T-helper 9 cell (primary cell): ENCODE data around the gene TMEM106A.
"Not testable (repeated sequence)": the region's sequence is repeated elsewhere in the genome, so short reads cannot be mapped to it uniquely, and the experiment has no call there.

Experiments used
- DNase-seq: peaks from one replicate; pipeline ENCODE4 v3.0.0-alpha.2; 2020

Gene TMEM106A

DNA sequence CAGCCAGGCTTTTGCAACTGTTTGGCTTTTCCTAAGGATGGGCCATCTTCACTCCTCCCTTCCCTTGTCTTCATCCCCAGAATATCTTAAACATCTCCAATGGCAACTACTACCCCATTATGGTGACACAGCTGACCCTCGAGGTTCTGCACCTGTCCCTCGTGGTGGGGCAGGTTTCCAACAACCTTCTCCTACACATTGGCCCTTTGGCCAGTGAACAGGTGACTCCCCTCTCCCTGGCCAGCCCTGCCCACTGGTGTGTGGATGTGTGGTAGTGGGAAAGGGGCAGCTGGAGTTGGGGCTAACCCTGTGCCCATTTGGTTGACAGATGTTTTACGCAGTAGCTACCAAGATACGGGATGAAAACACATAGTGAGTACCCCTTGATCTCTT is 4.7 kb downstream of the TMEM106A start:
- no peak for DNase-seq

DNA sequence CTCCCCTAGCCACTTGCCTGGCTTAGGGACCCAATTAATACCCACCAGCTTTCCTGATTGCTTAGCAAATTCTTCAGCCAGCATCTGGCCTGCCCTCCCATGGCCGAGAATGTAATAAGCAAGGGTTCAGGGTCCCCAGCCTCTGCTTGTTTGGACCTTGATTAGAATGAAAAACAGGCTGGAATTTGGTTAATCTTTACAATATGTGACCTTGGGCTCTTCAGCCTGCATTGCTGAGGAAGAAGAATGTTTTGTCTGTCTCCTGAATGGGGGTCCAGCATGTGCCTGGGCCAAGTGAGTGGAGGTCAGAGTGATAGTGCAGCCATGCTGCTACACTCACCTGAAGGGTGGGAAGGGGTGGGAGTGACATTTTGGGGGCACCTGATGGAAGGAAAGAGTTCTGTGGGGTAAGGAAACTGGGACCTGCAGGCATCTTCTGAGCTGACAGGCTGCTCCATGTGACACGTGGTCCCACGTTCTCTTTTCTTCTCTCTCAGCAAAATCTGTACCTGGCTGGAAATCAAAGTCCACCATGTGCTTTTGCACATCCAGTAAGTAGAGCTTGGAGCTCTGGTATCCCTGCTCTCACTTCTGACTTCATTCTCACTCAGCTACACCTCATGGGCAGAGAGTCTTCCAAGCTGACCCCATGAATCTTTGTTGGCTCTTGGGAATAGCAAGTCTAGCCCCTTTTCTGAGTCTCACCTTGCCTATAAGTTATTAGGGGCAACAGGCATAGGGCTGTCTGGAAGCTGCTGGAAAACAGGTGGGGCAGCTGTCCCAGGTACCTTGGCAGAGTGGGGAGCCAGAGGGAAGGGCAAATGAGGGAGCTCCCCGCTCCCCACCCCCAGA is 5.3 kb downstream of the TMEM106A start:
- DNase-seq = no peak

DNA sequence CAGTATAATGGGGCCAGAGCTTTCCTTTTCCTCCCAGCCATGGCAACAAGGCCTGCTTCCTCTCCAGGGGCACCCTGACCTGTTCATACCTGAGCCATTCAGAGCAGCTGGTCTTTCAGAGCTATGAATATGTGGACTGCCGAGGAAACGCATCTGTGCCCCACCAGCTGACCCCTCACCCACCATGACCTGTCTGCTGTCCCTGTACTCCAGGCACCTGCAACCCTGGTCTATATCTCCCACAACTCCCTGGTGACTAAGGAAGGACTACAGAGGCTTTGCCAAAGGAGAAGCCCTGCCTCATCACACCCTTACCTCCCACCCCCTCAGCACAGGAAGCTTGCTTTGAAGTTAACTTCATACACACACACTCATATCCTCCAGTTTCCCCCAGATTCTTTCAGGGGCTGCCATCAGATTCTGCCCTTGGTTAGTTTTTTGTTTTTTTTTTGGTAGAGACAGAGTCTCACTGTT is 6.0 kb downstream of the TMEM106A start:
- no peak for DNase-seq

DNA sequence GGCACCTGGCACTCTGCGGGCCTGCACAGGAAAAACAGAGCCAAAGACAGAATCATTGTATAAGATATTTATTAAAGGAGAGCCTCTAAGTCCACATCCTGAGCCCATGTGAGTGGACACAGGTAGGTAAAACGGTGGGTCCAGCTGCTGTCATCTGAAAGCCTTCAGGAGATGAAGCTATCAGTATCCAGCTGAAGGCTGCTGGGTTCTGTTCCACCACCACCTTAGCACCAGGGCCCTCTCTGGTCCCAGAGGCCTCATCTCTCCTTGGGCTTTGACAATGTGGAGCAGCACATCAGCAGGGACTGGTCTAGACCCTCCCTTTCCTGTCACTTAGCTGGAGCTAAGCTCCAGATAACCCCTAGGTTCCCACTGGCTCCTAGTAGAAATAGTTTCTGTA is 7.3 kb downstream of the TMEM106A start:
- no peak for DNase-seq

DNA sequence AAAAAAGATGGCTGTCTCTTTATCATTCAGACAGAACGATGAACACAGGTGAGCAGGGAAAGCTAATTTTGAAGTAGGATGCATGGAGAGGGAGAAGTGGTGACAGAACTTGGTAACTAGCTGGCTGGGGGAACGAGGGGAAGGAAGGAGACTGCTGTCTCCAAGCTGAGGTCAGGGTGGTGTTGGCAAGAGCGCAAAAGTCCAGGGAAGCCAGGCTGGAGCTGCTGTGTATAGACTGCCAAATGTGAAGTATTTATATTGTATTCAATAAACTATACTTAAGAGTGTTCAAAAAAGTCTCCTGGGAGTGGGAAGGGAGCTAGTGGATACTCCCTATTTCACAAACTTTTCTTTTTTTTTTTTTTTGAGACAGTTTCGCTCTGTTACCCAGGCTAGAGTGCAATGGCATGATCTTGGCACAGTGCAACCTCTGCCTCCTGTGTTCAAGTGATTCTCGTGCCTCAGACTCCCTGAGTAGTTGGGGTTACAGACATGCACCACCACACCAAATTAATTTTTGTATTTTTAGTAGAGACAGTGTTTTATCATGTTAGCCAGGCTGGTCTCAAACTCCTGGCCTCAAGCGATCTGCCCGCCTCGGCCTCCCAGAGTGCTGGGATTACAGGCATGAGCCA is 8.2 kb downstream of the TMEM106A start:
- DNase-seq = no peak

DNA sequence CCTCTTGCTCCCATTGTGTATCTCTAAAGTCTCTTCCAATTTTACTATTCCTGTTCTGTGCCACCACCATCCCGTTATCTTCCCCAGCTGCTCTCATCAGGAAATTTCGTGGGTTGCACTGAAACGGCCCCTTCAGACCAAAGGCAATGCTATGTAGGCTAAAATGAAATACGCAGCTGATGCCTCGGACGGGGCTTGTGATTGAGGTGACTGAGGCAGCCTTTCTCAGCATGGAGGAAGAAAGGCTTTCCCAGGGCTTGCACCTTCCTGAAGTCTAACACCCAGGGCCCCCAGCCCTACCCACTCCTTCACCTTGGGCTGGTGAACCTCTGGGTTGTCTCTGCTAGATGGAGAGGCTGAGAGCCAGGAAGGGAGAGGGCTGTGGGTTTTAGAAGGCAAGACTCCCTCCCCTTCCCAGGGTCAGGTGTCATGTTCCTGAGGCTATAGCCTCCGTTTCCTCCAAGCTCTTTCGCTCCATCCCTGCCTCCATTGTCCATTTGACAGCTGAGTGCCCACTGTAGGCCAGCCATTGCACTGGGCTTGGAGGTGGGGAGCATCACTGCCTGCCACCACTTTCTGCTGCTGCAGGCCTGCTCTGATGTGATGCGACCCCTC is 8.9 kb downstream of the TMEM106A start:
- no peak for DNase-seq

DNA sequence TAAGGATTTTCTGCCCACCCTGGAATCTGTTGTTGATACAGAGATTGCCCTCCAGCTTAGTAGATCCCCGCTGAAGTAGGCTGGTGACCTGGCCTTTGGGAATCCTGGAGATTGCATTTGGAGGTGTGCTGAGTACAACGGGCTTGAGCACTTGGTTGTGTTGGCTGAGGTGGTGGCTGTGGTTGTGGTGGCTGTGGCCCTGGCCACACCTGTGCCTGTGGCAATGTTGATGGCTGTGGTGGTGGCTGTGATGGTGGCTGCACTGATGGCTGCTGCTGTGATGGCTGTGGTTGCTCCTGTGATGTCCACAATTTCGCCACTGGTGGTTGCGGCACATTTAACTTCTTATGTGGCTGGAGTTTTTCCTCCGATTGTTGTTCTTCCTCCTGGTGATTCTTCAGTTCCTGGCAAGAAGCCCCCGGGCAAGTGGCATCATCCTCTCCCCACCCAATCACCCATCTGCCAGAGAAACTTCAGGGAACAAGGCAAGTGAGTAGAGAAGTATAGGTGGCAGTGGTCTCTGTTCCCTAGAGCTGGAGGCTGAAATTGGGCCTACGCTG is 12.6 kb downstream of the TMEM106A start:
- DNase-seq = no peak

DNA sequence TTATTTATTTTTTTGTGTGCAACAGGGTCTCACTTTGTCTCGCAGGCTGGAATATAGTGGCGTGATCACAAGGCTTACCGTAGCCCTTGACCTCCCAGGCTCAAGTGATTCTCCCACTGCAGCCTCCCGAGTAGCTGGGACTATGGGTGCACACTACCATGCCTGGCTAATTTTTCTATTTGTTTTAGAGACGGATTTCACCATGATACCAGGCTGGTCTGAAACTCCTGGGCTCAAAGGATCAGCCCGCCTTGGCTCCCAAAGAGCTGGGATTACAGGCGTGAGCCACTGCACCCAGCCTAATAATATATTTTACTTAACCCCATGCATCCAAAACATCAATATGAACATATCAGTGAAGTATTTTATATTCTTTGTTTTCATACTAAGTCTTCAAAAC is 14.7 kb downstream of the TMEM106A start:
- DNase-seq = no peak

DNA sequence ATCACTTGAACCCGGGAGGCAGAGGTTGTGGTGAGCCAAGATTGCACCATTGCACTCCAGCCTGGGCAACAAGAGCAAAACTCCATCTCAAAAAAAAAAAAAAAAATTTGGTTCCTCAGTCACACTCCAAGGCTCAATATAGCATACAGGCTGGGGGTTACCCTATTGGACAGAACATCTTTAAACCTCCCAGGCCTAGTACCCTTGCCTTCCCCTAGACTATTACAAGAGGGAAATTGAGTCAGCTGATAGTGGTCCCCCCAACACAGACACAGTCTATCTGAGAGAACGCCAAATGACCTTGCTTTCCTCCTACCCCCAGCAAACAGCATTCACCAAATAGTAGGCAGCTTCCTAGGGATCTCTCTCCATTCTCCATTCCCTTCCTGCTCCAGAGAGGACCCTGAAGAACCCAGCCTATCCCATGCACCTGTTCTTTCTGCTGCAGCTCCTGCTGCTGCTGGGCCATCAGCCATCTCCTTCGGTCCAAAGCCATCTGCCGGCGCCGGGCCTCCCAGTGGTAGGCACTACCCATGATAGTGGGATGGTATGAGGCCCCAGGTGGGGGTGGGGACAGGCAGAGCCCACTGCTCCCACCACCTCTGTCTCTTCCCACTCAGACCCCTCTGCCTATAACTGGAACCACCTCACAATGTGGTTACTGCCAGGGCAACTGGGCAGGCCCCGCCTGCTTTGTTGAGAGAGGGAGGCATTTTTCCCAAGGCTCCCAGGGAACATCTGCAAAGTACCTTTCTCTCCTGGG is 16.5 kb downstream of the TMEM106A start, which contains the start of gene CCDC200:
Gene CCDC200 (minus strand): TSS at position 604 of the 763 bp plus-strand sequence. CDS start 69 bp downstream, at position 535.
- not testable (repeated sequence) for DNase-seq

DNA sequence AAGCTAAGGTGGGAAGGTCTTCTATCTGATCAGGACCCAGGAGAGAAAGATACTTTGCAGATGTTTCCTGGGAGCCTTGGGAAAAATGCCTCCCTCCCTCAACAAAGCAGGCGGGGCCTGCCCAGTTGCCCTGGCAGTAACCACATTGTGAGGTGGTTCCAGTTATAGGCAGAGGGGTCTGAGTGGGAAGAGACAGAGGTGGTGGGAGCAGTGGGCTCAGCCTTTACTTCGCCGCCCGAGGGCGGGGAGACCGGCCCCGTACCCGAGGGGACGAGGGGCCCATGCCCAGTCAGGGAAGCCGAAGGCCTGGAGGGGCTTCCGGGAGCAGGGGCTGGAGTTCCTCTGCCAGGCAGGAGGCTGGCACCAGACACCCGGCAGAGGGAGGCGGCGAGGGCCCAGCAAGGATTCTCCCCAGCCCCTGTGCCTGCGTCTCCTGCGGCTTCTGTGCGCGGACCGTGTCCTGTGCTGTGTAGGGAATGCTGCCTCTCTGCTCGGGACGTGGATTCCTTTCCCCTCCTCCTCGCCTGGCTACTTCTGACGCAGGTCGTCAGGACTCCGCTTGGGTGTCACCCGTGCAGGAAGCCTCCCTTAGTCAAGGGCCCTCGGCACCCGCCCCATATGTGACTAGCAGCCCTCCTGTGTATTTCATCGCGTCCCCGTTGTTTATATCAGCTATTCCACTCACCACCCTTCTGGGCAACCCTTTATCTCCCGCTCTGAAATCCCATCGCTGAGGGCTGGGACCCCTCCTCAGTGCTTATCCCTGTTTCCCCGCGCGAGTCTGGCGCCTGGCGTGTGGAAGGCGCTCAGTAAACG is 19.7 kb downstream of the TMEM106A start:
- DNase-seq = not testable (repeated sequence)

DNA sequence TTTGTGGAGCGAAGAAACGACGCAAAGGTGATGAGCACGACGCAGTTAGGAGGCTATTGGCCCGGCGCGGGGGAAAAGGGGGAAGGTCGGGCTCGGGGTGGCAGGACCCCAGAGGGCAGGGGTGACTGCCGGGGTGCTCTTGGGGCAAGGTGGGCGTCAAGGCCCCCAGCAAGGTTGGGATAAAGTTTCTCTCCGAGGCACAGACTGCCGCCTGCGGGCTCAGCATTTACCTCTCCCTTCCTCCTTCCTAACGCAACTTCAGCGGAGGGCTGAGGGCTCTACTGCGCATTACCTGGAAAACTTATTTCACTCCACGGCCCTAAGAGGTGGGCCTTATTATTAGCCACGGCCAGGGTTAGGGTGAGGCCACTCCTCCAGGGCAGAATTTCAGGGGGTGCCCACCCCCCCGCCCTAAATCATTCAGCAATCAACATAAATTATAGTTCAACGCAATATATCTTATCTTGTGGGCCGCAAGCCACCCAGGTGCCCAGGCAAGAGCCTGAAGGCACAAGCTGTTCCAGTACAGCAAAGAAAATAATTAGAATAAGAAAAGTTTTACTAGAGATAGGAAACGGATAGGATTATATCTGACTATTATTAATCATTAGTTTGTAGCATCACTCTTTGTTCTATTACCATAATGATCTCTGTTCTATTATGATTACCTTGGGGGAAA is 20.5 kb downstream of the TMEM106A start:
- peak; percentile 23 for DNase-seq

DNA sequence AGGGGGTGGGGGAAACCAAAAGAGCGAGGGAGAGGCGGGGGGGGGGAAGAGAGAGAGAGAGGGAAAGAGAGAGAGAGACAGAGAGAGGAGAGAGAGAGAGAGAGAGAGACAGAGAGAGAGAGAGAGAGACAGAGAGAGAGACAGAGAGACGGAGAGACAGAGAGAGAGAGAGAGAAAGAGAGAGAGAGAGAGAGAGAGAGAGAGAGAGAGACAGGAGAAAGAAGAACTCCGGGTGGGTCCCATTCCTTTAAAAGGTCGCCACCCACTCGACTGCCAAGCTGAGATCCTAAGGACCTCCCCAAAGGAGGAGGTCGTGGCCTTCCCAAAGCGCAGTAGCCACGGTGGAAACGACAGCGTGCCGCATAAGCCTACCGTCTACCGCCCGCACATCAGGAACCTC is 21.6 kb downstream of the TMEM106A start:
- DNase-seq = not testable (repeated sequence)

DNA sequence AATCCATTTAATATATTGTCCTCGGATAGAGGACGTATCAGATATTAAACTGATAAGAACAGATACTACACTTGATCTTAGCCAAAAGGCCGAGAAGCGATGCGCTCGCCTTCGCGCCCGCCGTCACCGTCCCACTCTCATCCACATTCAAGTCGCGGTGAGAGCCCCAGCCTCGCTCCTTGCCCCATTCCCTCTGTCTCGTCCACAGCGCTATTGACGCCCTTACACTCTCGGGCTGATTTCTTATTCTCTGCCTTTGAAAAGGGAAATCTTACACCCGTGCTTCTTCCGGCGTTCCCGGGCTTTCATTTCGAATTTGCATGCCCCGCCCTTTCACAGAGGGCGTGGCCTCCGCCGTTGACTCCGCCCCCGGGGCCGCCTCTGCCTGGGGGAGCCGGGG is 22.2 kb downstream of the TMEM106A start, which contains the start of gene RNU2-1:
Gene RNU2-1 (minus strand): TSS at position 101 of the 400 bp plus-strand sequence.
- not testable (repeated sequence) for DNase-seq

DNA sequence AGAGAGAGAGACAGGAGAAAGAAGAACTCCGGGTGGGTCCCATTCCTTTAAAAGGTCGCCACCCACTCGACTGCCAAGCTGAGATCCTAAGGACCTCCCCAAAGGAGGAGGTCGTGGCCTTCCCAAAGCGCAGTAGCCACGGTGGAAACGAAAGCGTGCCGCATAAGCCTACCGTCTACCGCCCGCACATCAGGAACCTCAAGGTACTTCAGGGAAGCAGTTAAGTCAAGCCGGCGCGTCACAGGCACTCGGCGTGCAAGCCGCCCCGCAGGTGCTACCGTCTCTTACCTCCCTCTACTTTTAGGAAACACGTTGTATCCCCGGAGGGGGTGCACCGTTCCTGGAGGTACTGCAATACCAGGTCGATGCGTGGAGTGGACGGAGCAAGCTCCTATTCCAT is 27.9 kb downstream of the TMEM106A start:
- not testable (repeated sequence) for DNase-seq

DNA sequence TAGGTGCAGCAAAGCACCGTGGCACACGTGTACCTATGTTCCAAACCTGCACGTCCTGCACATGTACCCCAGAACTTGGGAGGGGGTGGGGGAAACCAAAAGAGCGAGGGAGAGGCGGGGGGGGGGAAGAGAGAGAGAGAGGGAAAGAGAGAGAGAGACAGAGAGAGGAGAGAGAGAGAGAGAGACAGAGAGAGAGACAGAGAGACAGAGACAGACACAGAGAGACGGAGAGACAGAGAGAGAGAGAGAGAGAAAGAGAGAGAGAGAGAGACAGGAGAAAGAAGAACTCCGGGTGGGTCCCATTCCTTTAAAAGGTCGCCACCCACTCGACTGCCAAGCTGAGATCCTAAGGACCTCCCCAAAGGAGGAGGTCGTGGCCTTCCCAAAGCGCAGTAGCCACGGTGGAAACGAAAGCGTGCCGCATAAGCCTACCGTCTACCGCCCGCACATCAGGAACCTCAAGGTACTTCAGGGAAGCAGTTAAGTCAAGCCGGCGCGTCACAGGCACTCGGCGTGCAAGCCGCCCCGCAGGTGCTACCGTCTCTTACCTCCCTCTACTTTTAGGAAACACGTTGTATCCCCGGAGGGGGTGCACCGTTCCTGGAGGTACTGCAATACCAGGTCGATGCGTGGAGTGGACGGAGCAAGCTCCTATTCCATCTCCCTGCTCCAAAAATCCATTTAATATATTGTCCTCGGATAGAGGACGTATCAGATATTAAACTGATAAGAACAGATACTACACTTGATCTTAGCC is 29.1 kb downstream of the TMEM106A start:
- DNase-seq = not testable (repeated sequence)

DNA sequence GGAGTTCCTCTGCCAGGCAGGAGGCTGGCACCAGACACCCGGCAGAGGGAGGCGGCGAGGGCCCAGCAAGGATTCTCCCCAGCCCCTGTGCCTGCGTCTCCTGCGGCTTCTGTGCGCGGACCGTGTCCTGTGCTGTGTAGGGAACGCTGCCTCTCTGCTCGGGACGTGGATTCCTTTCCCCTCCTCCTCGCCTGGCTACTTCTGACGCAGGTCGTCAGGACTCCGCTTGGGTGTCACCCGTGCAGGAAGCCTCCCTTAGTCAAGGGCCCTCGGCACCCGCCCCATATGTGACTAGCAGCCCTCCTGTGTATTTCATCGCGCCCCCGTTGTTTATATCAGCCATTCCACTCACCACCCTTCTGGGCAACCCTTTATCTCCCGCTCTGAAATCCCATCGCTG is 34.8 kb downstream of the TMEM106A start:
- DNase-seq = not testable (repeated sequence)
